Neural crest cell (in vitro differentiated cells): ENCODE results near the gene ATG7. TPM values are rescaled to one million over a fixed set of nuclear protein-coding genes. Genes with fewer than 3 reads are reported as not detected.

Source experiments
- DNase-seq: peaks from one replicate; pipeline ENCODE4 v3.0.0; 2021; ENCODE audit warnings: low read depth, mixed read lengths, low spot score
- H3K27ac Mint-ChIP-seq: one replicate; pipeline ENCODE4 v1.8.0; 2021; ENCODE audit warnings: mild to moderate bottlenecking, mixed read lengths; ENCODE audit not compliant: unreplicated experiment
- H3K27me3 Mint-ChIP-seq: 2 replicates; pipeline ENCODE4 v1.8.0; 2021; ENCODE audit warnings: low read depth, mild to moderate bottlenecking, mixed read lengths
- H3K36me3 Mint-ChIP-seq: 2 replicates; pipeline ENCODE4 v1.8.0; 2021; ENCODE audit warnings: low read depth, mild to moderate bottlenecking, mixed read lengths
- H3K4me1 Mint-ChIP-seq: 2 replicates; pipeline ENCODE4 v1.8.0; 2021; ENCODE audit warnings: mixed read lengths
- H3K4me3 Mint-ChIP-seq: one replicate; pipeline ENCODE4 v1.8.0; 2021; ENCODE audit warnings: mild to moderate bottlenecking, mixed read lengths
- H3K9me3 Mint-ChIP-seq: 2 replicates; pipeline ENCODE4 v1.8.0; 2021; ENCODE audit warnings: mixed read lengths
- total RNA-seq: library from RNA; stranded (reverse); gene quantifications from 2 replicates; pipeline ENCODE4 v1.2.1, GENCODE V29; 2021
- TF ChIP-seq, protein P1 (sequence below): fragments of 200-600 bp; sonication (generic); conservative IDR thresholded peaks from 2 replicates; pipeline ENCODE4 v1.5.0; 2021; ENCODE audit warnings: antibody characterized with exemption, mild to moderate bottlenecking

ATG7 gene
- total RNA-seq, 1 donor from 2014 or later, result 29.6 TPM

DNA sequence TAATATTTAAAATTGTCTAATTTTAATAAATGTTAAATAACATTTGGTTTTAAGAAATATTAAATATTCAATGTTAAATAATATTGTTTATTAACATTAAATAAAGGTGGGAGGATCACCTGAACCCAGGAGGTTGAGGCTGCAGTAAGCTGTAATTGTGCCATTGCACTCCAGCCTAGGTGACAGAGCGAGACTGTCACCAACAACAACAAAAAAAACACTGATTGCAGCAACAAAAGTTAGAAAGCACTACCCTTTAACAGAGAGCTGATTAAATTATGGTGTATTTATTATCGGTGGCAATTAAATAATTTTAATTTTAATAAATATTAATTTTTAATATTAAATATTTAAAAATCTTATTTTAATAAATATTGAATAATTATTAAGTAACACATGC is 152.1 kb downstream of the ATG7 start:
- Mint-ChIP-seq H3K4me1 (peaks cover 37% of the 10 kb centered on the region), H3K4me3 (no peak overlapping the region), H3K36me3 (peaks cover 3% of the 10 kb centered on the region), H3K9me3 (no peaks in the 10 kb centered on the region), H3K27me3 (no peaks in the 10 kb centered on the region), H3K27ac (no peak overlapping the region)
- DNase-seq, result no peak
- TF ChIP-seq, protein P1, sequence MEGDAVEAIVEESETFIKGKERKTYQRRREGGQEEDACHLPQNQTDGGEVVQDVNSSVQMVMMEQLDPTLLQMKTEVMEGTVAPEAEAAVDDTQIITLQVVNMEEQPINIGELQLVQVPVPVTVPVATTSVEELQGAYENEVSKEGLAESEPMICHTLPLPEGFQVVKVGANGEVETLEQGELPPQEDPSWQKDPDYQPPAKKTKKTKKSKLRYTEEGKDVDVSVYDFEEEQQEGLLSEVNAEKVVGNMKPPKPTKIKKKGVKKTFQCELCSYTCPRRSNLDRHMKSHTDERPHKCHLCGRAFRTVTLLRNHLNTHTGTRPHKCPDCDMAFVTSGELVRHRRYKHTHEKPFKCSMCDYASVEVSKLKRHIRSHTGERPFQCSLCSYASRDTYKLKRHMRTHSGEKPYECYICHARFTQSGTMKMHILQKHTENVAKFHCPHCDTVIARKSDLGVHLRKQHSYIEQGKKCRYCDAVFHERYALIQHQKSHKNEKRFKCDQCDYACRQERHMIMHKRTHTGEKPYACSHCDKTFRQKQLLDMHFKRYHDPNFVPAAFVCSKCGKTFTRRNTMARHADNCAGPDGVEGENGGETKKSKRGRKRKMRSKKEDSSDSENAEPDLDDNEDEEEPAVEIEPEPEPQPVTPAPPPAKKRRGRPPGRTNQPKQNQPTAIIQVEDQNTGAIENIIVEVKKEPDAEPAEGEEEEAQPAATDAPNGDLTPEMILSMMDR, result no peak

DNA sequence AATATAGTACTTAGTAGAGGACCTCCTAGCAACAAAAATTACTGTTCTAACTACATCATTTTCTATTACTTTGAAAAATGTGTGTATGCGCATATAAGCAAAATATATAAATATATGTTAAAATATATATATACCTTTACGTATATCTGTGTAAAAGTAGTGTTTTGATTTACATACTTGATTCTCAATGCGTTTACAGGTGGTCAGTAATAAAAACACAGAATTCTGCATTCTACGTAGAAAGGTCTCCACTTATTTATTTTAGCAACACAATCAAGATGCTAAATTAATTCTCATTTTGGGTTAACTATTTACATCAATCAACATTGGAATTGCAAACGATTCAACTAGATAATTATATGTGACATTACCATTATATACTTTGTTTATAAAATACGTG is 158.0 kb downstream of the ATG7 start:
- H3K9me3 Mint-ChIP-seq, result no peaks in the 10 kb centered on the region
- peaks cover 3% of the 10 kb centered on the region for H3K36me3 Mint-ChIP-seq
- no peak overlapping the region for H3K4me3 Mint-ChIP-seq
- H3K27me3 Mint-ChIP-seq, result no peaks in the 10 kb centered on the region
- TF ChIP-seq, protein P1, result no peak
- peaks cover 20% of the 10 kb centered on the region for H3K4me1 Mint-ChIP-seq
- H3K27ac Mint-ChIP-seq, result no peak overlapping the region
- DNase-seq, result no peak

DNA sequence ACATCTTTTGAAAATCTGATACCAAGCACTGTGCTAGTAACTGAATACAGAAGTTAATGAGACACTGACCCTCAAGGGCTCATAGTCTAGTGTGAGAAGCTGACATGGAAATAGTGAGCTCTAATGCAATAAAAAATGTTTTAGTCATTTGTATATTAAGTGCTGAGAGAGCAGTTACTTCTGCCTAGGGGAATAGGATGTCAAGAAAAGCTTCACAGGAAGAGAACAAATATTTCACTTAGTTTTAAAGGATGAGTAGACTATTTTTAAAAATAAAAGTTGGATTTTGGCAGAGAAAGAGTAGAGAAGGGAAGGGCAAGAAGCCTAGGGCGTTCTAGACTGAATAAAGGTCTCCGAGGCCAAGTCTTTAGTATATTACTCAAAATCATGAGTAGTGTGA is 158.4 kb downstream of the ATG7 start:
- no peak for DNase-seq
- H3K27me3 Mint-ChIP-seq, result no peaks in the 10 kb centered on the region
- peaks cover 16% of the 10 kb centered on the region for H3K4me1 Mint-ChIP-seq
- no peak overlapping the region for H3K4me3 Mint-ChIP-seq
- no peaks in the 10 kb centered on the region for H3K9me3 Mint-ChIP-seq
- peaks cover 3% of the 10 kb centered on the region for H3K36me3 Mint-ChIP-seq
- H3K27ac Mint-ChIP-seq, result no peak overlapping the region
- TF ChIP-seq, protein P1, result no peak

DNA sequence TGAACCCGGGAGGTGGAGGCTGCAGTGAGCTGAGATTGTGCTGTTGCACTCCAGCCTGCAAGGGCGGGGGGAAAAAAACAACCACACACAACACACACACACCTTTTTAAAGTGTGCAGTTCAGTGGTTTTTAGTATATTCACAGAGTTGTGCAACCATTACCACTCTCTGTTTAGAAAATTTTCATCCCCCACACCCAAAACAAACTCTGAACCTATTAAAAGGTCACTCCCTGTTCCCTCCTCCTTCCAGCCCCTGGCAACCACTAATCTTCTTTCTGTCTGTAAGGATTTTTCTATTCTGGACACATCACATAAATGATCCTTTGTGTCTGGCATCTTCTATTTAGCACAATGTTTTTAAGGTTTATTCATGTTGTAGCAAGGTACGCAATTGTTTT is 159.1 kb downstream of the ATG7 start:
- no peak for DNase-seq
- TF ChIP-seq, protein P1, result no peak
- Mint-ChIP-seq H3K27me3 (no peaks in the 10 kb centered on the region), H3K36me3 (peaks cover 3% of the 10 kb centered on the region), H3K9me3 (no peaks in the 10 kb centered on the region), H3K4me1 (peaks cover 16% of the 10 kb centered on the region), H3K4me3 (no peak overlapping the region), H3K27ac (no peak overlapping the region)

DNA sequence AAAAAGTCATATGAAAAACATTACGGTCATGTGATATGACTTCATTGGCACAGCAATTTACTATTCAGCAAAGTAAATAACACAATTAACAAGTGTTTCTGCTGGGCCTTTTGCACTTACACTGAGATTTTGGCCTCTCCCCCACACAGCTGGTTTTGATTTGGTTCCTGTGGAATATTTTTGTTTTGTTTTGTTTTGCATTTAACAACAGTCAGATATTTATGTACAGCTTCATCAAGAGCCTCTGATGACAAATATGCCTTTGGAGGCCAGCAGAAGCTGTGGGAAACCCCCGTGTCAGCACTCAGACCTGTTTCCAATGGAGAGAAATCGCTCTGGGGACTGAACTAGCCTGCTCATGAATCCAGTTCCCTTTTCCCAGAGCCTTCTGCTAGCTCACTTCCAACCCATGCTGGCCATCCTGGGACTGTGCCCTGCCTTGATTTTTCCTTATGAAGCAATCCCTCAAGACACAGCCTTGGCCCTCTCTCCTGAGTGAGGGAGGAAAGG is 161.9 kb downstream of the ATG7 start:
- no peaks in the 10 kb centered on the region for H3K9me3 Mint-ChIP-seq
- H3K36me3 Mint-ChIP-seq, result no peaks in the 10 kb centered on the region
- TF ChIP-seq, protein P1, result no peak
- no peak overlapping the region for H3K4me3 Mint-ChIP-seq
- DNase-seq, result no peak
- no peaks in the 10 kb centered on the region for H3K27me3 Mint-ChIP-seq
- peaks cover 8% of the 10 kb centered on the region for H3K4me1 Mint-ChIP-seq
- no peak overlapping the region for H3K27ac Mint-ChIP-seq
